ENCODE data around the gene CIAO3.
"Not testable (repeated sequence)": the region's sequence is repeated elsewhere in the genome, so short reads cannot be mapped to it uniquely, and the experiment has no call there.

The CIAO3 gene

GRCh38 chr16:718922-719321, 21.9 kb downstream of the CIAO3 start:
- DNase-seq: no peak
- in situ Hi-C loops (cut with HindIII; ENCODE audit: low pct_ligation_motif_present, low pct_unique_long_range_greater_than_20kb, low sequenced_read_pairs): no loop called here

- no peak for DNase-seq
- in situ Hi-C loops (cut with HindIII; ENCODE audit: low pct_ligation_motif_present, low pct_unique_long_range_greater_than_20kb, low sequenced_read_pairs): no loop called here
Measured at GRCh38 chr16:718389-718788, 22.4 kb downstream of the CIAO3 start.

GRCh38 chr16:717450-718245, 23.1 kb downstream of the CIAO3 start:
- in situ Hi-C loops (cut with HindIII; ENCODE audit: low pct_ligation_motif_present, low pct_unique_long_range_greater_than_20kb, low sequenced_read_pairs): no loop called here
- DNase-seq: no peak

- no peak for DNase-seq
- in situ Hi-C loops (cut with HindIII; ENCODE audit: low pct_ligation_motif_present, low pct_unique_long_range_greater_than_20kb, low sequenced_read_pairs): no loop called here
Measured at GRCh38 chr16:716768-717325, 23.9 kb downstream of the CIAO3 start.

GRCh38 chr16:716200-716568, 24.6 kb downstream of the CIAO3 start:
- in situ Hi-C loops (cut with HindIII; ENCODE audit: low pct_ligation_motif_present, low pct_unique_long_range_greater_than_20kb, low sequenced_read_pairs): no loop called here
- peak; percentile 72 for DNase-seq

- DNase-seq: peak; percentile 68
- in situ Hi-C loops (cut with HindIII; ENCODE audit: low pct_ligation_motif_present, low pct_unique_long_range_greater_than_20kb, low sequenced_read_pairs): no loop called here
Measured at GRCh38 chr16:715477-716199, 25.2 kb downstream of the CIAO3 start.

- in situ Hi-C loops (cut with HindIII; ENCODE audit: low pct_ligation_motif_present, low pct_unique_long_range_greater_than_20kb, low sequenced_read_pairs): no loop called here
- peak; percentile 96 for DNase-seq
Measured at GRCh38 chr16:714558-715476, 26.0 kb downstream of the CIAO3 start, which contains the start of gene METRN. METRN (plus strand) TSS chr16:715118; CDS start chr16:715290, 172 bp downstream.

- in situ Hi-C loops (cut with HindIII; ENCODE audit: low pct_ligation_motif_present, low pct_unique_long_range_greater_than_20kb, low sequenced_read_pairs): no loop called here
- DNase-seq: peak; percentile 69
Measured at GRCh38 chr16:714079-714478, 26.7 kb downstream of the CIAO3 start.

- in situ Hi-C loops (cut with HindIII; ENCODE audit: low pct_ligation_motif_present, low pct_unique_long_range_greater_than_20kb, low sequenced_read_pairs): not testable (repeated sequence)
- peak; percentile 99 for DNase-seq
Measured at GRCh38 chr16:712740-713250, 28.0 kb downstream of the CIAO3 start.

GRCh38 chr16:711548-712320, 29.1 kb downstream of the CIAO3 start:
- in situ Hi-C loops (cut with HindIII; ENCODE audit: low pct_ligation_motif_present, low pct_unique_long_range_greater_than_20kb, low sequenced_read_pairs): no loop called here
- peak; percentile 78 for DNase-seq

- in situ Hi-C loops (cut with HindIII; ENCODE audit: low pct_ligation_motif_present, low pct_unique_long_range_greater_than_20kb, low sequenced_read_pairs): no loop called here
- DNase-seq: no peak
Measured at GRCh38 chr16:711084-711483, 29.7 kb downstream of the CIAO3 start.

GRCh38 chr16:710500-711075, 30.2 kb downstream of the CIAO3 start:
- in situ Hi-C loops (cut with HindIII; ENCODE audit: low pct_ligation_motif_present, low pct_unique_long_range_greater_than_20kb, low sequenced_read_pairs): no loop called here
- DNase-seq: no peak

GRCh38 chr16:709566-710499, 31.0 kb downstream of the CIAO3 start:
- in situ Hi-C loops (cut with HindIII; ENCODE audit: low pct_ligation_motif_present, low pct_unique_long_range_greater_than_20kb, low sequenced_read_pairs): no loop called here

GRCh38 chr16:708959-709358, 31.8 kb downstream of the CIAO3 start:
- in situ Hi-C loops (cut with HindIII; ENCODE audit: low pct_ligation_motif_present, low pct_unique_long_range_greater_than_20kb, low sequenced_read_pairs): no loop called here
- no peak for DNase-seq

More at GRCh38 chr16:709566-710499, 31.0 kb downstream of the CIAO3 start:
- peak; percentile 72 for DNase-seq

- in situ Hi-C loops (cut with HindIII; ENCODE audit: low pct_ligation_motif_present, low pct_unique_long_range_greater_than_20kb, low sequenced_read_pairs): no loop called here
Measured at GRCh38 chr16:708019-708418, 32.8 kb downstream of the CIAO3 start.

GRCh38 chr16:707062-707538, 33.7 kb downstream of the CIAO3 start:
- in situ Hi-C loops (cut with HindIII; ENCODE audit: low pct_ligation_motif_present, low pct_unique_long_range_greater_than_20kb, low sequenced_read_pairs): no loop called here
- DNase-seq: no peak

More at GRCh38 chr16:708019-708418, 32.8 kb downstream of the CIAO3 start:
- DNase-seq: no peak
